Purkinje cell (primary cell): ENCODE results near the gene NDUFA3. TPM values are rescaled to one million over a fixed set of nuclear protein-coding genes. Genes with fewer than 3 reads are reported as not detected.

ENCODE experiments used
- polyA plus RNA-seq: library from polyadenylated mRNA; unstranded; fragments of >200 nt; fragmentation: Nextera tagmentation; gene quantifications from 2 replicates; pipeline ENCODE4 v1.2.1, GENCODE V29; 2014

The NDUFA3 gene
- 1,121 and 1,868 TPM in 2 replicates for polyA plus RNA-seq

DNA sequence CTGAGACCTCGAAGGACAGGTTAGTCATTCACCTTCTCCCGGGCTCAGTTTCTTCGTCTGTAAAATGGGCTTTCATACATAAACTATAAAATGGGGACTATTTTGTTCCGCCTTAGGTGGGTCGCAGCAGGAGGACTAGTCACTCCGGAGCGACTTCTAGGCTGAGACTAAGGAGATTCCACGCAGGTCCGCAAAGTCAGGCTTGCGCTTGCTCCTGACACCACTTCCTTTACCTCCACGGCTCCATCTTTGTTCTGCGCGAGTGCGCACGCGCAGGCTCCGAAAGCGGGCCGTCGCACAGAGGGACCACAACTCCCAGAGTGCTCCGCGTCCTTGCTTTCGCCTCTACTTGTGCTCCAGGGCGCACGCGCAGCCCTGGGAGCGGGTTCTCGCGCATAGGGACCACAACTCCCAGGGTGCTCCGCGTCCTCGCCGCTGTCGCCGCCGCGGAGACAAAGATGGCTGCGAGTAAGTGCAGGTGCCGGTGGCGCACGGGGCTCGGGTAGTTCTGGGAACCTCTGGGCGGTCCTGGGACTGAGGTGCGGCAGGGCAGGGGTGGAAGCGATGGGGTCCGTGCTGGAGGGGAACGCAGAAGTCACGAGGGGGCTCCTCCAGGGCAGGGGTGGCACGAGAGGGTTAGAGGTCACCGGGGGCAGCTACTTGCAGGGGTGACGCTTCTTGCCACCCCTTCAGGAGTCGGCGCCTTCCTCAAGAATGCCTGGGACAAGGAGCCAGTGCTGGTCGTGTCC lies at the start of gene NDUFA3:
TSS of gene NDUFA3 (plus strand) at position 435 of the 749 bp plus-strand sequence. CDS start at position 459, 24 bp downstream.

DNA sequence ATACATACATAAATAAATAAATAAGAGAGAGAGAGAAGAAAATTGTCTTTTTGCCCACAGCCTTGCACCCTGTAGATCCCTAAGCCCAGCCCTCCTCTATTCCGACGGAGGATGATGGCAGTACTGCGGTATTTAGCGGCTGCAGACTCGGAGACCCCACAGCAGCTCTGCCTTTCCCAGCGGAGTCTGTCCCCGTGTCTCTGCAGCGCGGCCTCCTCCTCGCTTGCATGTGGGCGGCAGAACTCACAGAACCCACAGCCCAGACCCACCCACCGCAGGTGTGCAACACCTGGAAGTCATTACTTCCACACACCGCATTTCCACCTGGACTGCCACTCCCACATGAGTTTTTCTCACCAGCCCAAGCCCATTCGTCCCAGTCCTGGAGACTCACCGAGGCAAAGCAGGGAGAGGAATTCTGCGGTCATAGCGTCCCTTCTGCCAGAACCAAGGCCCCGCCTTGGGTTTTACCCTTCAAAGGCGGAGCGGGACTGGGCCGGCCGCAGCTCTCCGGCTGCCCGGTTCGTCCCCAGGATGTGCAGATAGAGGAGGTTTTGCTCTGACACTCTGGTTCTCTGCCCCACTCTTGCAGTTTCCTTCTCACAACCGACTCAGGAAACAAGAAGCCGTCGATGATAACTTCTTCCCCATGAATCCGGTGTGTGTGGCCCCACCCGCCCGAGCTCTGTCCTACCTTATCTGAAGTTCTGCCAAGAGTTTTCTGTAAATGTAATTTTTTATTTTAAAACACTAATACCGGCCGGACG lies 39.1 kb upstream of the NDUFA3 start, which contains the start of gene VSTM1:
TSS of gene VSTM1 (minus strand) at position 548 of the 767 bp plus-strand sequence. CDS start at position 428, 120 bp downstream.

DNA sequence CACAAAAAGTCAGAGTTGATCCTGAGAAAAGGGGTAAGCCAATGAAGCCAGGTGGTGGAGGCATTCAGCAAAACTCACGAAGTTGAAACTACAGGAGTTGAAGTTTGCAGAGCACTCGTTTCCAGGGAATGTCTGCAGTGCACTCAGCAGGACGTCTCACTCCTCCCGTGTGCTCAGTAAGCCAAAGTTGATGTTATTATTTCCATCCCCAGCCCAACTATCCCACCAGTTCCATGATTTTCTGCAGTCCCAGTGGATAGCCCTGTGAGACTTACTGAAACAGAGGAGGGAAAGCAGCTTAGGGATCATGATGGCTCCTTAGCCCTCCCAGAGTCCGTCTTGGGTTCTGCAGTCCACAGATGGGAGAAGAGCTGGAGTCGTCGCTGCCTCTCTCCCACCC lies 21.6 kb upstream of the NDUFA3 start, which contains the start of gene TARM1:
TSS of gene TARM1 (minus strand) at position 334 of the 400 bp plus-strand sequence. CDS start at position 309, 25 bp downstream.

DNA sequence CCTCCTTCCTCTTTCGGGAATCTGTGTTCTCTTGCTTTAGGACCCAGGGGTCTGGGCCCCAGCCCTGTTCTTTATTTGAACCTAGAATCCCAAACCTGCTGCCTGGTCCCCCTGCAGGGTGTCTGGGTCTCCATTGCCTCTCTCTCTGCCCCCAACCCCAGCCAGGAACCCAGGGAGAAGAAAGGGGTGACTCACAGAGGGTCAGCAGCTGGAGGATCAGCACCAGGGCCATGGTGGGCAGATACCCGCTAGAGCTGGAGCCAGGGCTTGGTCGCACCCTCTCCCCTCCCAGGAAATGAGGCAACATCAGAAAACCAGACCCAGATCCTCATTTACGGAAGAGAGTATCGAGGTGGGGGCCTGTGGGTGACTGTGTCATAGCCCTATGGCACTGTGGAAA lies 2.1 kb upstream of the NDUFA3 start, which contains the start of gene OSCAR:
TSS of gene OSCAR (minus strand) at position 243 of the 400 bp plus-strand sequence. CDS start at position 232, 11 bp downstream.

DNA sequence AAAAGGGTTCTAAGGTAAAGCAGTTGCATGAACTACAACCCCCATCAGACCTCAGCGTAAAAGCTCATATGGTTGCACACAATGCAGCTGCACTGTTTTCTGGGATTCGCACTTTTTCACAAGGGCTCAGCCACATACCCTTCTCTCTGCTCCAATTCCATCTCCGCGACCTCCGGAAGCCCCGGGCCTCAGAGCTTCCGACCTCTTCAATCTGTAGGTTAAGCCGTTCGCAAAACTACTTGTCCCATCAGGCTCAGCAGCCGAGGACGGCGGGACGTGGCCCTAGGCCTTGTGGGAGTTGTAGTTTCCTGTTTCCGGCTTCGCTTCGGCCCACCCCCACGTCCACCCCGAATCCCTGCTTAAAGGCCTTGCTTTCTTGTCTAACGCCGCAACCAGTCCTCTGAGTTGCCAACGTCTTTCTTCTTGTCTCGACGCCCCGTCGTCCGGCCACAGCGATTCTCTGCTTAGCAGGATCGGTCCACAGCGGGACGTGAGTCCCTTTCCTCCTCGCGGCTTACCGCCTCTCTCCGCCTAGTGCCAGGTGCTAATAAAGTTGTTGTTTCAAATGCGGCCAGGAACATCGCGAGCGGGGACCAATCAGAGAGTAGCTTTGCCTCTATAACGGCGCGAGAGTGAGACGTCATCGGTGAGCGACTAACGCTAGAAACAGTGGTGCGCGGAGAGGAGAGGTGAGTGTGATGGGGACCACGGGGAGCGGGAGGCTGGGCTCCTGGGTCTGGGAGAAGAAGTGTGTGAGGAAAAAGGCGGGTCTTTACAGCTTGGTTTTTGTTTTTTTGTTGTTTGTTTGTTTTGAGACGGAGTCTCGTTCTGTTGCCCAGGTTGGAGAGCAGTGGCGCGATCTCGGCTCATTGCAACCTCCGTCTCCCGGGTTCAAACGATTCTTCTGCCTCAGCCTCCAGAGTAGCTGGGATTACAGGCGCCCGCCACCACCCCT lies 12.7 kb downstream of the NDUFA3 start, which contains the start of the genes PRPF31 and TFPT:
TSS of gene PRPF31 (plus strand) at position 646 of the 955 bp plus-strand sequence. CDS start 2,525 bp downstream, outside the sequence.
TSS of gene TFPT (minus strand) at position 549 of the 955 bp plus-strand sequence. CDS start at position 161, 388 bp downstream.

DNA sequence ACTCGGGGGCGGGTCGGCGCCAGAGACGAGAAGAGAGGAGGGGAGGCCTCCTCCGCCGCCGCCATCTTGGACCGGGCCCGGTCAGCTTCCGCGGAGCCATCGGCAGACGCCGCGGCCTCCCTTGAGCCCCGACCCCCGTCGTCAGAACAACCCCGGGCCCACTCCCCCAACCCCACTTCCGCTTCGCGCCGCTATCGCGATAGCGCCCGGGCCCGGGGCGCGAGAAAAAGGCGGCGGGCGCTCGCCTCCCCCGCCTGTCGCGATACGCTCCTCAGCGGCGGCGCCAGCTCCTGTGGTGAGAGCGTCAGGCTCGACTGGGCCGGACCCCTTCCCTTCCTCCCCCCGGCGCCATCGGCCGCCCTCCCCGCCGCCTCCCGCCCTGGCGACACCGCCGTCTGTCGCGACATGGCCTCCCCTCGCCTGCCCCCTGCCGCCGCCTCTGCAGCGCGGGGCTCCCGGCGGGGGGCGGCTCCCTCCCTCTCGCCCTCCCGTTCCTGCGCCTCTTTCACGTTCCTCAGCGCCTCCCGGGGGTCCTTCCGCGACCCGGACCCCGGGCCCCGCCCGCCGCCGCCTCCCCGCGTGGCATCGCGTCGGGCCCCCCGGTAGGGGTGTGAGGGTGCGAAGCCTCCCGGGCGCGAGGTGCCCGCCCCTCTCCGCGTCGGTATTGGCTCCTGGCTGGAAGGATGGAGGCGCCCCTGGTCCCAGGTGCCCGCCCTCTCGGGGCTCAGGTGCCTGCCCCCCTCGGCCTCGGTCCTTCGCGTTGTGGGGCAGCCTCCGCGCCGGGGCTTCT lies 35.2 kb downstream of the NDUFA3 start, which contains the start of gene CNOT3:
TSS of gene CNOT3 (plus strand) at position 64 of the 790 bp plus-strand sequence. CDS start 5,217 bp downstream, outside the sequence.

Other genes starting within 250 kb of the NDUFA3 start
- gene MYADM, start 235.0 kb upstream of the NDUFA3 start, polyA plus RNA-seq, result 13.6 and 14.8 TPM in 2 replicates
- gene PRKCG, start 220.7 kb upstream of the NDUFA3 start, polyA plus RNA-seq, result 286 and 411 TPM in 2 replicates
- gene CACNG7, start 193.6 kb upstream of the NDUFA3 start, polyA plus RNA-seq, result 1.7 and 1.8 TPM in 2 replicates
- 0.45 and 4.1 TPM in 2 replicates for gene CACNG8, start 139.9 kb upstream of the NDUFA3 start, polyA plus RNA-seq
- not detected in 2 replicates for gene CACNG6, start 111.2 kb upstream of the NDUFA3 start, polyA plus RNA-seq
- gene VSTM1, start 39.0 kb upstream of the NDUFA3 start, polyA plus RNA-seq, result not detected in 2 replicates
- not detected in 2 replicates for gene TARM1, start 21.5 kb upstream of the NDUFA3 start, polyA plus RNA-seq
- gene OSCAR, start 2.1 kb upstream of the NDUFA3 start, polyA plus RNA-seq, result not detected in 2 replicates
- gene TFPT, start 12.8 kb downstream of the NDUFA3 start, polyA plus RNA-seq, result 5.5 and 10.9 TPM in 2 replicates
- gene PRPF31, start 12.9 kb downstream of the NDUFA3 start, polyA plus RNA-seq, result 6.3 and 12.1 TPM in 2 replicates
- 5.1 and 12.1 TPM in 2 replicates for gene CNOT3, start 34.9 kb downstream of the NDUFA3 start, polyA plus RNA-seq
- gene LENG1, start 56.9 kb downstream of the NDUFA3 start, polyA plus RNA-seq, result 3.0 and 5.2 TPM in 2 replicates
- not detected in 2 replicates for gene TMC4, start 70.3 kb downstream of the NDUFA3 start, polyA plus RNA-seq
- 10.0 and 11.7 TPM in 2 replicates for gene MBOAT7, start 86.7 kb downstream of the NDUFA3 start, polyA plus RNA-seq
- gene TSEN34, start 88.5 kb downstream of the NDUFA3 start, polyA plus RNA-seq, result 4.8 and 7.6 TPM in 2 replicates
- gene RPS9, start 98.0 kb downstream of the NDUFA3 start, polyA plus RNA-seq, result 68.6 and 83.4 TPM in 2 replicates
- gene LILRB3, start 120.2 kb downstream of the NDUFA3 start, polyA plus RNA-seq, result 0.11 TPM in 1 of 2 replicates, not detected in the other
- gene LILRA6, start 139.9 kb downstream of the NDUFA3 start, polyA plus RNA-seq, result not detected in 2 replicates
- gene LILRB5, start 154.4 kb downstream of the NDUFA3 start, polyA plus RNA-seq, result 0.13 and 0.15 TPM in 2 replicates
- gene LILRB2, start 178.3 kb downstream of the NDUFA3 start, polyA plus RNA-seq, result not detected in 2 replicates
- gene LILRA5, start 210.3 kb downstream of the NDUFA3 start, polyA plus RNA-seq, result not detected in 2 replicates
- not detected in 2 replicates for gene LILRA4, start 236.3 kb downstream of the NDUFA3 start, polyA plus RNA-seq